ENCODE results near the gene TMCC3.

GRCh38 chr12:94587266-94588241, 62.8 kb downstream of the TMCC3 start:
- TF ChIP-seq EZH2 (IDR thresholded peaks at IDR 0.05; ENCODE audit: low read depth) = no peak
- TF ChIP-seq, protein P1, sequence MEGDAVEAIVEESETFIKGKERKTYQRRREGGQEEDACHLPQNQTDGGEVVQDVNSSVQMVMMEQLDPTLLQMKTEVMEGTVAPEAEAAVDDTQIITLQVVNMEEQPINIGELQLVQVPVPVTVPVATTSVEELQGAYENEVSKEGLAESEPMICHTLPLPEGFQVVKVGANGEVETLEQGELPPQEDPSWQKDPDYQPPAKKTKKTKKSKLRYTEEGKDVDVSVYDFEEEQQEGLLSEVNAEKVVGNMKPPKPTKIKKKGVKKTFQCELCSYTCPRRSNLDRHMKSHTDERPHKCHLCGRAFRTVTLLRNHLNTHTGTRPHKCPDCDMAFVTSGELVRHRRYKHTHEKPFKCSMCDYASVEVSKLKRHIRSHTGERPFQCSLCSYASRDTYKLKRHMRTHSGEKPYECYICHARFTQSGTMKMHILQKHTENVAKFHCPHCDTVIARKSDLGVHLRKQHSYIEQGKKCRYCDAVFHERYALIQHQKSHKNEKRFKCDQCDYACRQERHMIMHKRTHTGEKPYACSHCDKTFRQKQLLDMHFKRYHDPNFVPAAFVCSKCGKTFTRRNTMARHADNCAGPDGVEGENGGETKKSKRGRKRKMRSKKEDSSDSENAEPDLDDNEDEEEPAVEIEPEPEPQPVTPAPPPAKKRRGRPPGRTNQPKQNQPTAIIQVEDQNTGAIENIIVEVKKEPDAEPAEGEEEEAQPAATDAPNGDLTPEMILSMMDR (conservative IDR thresholded peaks at IDR 0.05) = no peak
